ENCODE measurements around the gene SAPCD2. TPM values are rescaled to one million over a fixed set of nuclear protein-coding genes. Genes with fewer than 3 reads are reported as not detected.

Gene SAPCD2
- total and polyA plus RNA-seq, 2 of the 8 experiments (the other 6 are each of a cell fraction or from before 2014, with no cell fraction given) = 12.7 to 32.1 TPM

GRCh38 chr9:137038916-137039315 lies 31.4 kb downstream of the SAPCD2 start:
- Histone ChIP-seq H2BK15ac (ENCODE audit: low read length) (no peak overlapping the region), H3K23ac (ENCODE audit: insufficient read length) (no peak overlapping the region), H3K23me2 (ENCODE audit: low read depth, low read length) (no peaks in the 10 kb centered on the region), H3K14ac (ENCODE audit: insufficient read length) (no peak overlapping the region), H3K27me3 (replicated peaks in 1 of 4; ENCODE audit: control insufficient read depth in 3 of 4, extremely low read depth in 1 of 4, insufficient read depth in 3 of 4, low read length in 3 of 4) (no peaks in the 10 kb centered on the region; a peak in 3 of 7 replicates), H2BK12ac (ENCODE audit: low read depth, low read length) (no peak overlapping the region), H3K4me2 (ENCODE audit: insufficient read depth in 1 of 2, low read depth in 2 of 2, low read length in 2 of 2) (no peak overlapping the region), H3K79me1 (ENCODE audit: low read depth, low read length) (peaks cover under 1% of the 10 kb centered on the region), H3K4ac (replicated peaks; ENCODE audit: insufficient read length, low read depth, low read length) (no peak overlapping the region), H3K27ac (ENCODE audit: low read depth, low read length) (no peak overlapping the region), H2AFZ (ENCODE audit: low read length) (no peak overlapping the region), H3K56ac (replicated peaks; ENCODE audit: insufficient read length, low read depth, low read length) (no peak overlapping the region), H3K4me1 (replicated peaks in 1 of 4; ENCODE audit: control insufficient read depth in 3 of 4, insufficient read depth in 4 of 4, low read length in 3 of 4) (peaks cover 0 to 2% (median 0%) of the 10 kb centered on the region in 4 experiments; a peak in 4 of 7 replicates), H4K91ac (replicated peaks; ENCODE audit: insufficient read length, low read length) (no peak overlapping the region), H2BK5ac (ENCODE audit: low read depth, low read length) (no peak overlapping the region), H3K18ac (ENCODE audit: extremely low read depth, low read length) (no peak overlapping the region), H2BK20ac (ENCODE audit: low read length) (no peak overlapping the region), H3K4me3 (ENCODE audit: extremely low read depth in 1 of 4, insufficient read depth in 2 of 4, low read depth in 3 of 4, low read length in 4 of 4) (no peak overlapping the region), H3K9ac (replicated peaks in 1 of 4; ENCODE audit: extremely low read depth in 1 of 4, low read depth in 3 of 4, low read length in 3 of 4) (no peak overlapping the region), H3K36me3 (ENCODE audit: control insufficient read depth in 2 of 4, insufficient read depth in 4 of 4, low read length in 3 of 4) (peaks cover 0 to 3% (median 0%) of the 10 kb centered on the region in 4 experiments; a peak in 1 of 8 replicates), H3K79me2 (ENCODE audit: control insufficient read depth in 1 of 2, insufficient read depth in 2 of 2, low read length in 2 of 2) (peaks cover 0 to 3% of the 10 kb centered on the region in 2 experiments; a peak in 1 of 4 replicates), H4K20me1 (replicated peaks in 1 of 2; ENCODE audit: control insufficient read depth in 1 of 2, insufficient read depth in 2 of 2, low read length in 2 of 2) (peaks cover 2 to 9% of the 10 kb centered on the region in 2 experiments), H4K5ac (ENCODE audit: insufficient read length, low read depth, low read length) (no peak overlapping the region), H2AK5ac (ENCODE audit: low read depth, low read length) (no peak overlapping the region), H2BK120ac (replicated peaks; ENCODE audit: low read depth, low read length) (no peak overlapping the region), H3K9me3 (ENCODE audit: insufficient read depth in 2 of 2, low read depth in 1 of 2, low read length in 1 of 2) (no peaks in the 10 kb centered on the region), H4K8ac (ENCODE audit: extremely low read depth, insufficient read depth, low read length) (no peak overlapping the region)
- CTCF ChIA-PET (ENCODE audit: partially characterized antibody) = interaction anchor here (0.6 to 2.1 kb wide), 9 partner anchors 10 to 110 kb away, joined by 3 to 14 read pairs (median 3); partner anchors contain the start of gene ABCA2
- POLR2A ChIA-PET (ENCODE audit: partially characterized antibody) = no interaction called here
- DNase-seq (ENCODE audit: low read depth in 1 of 2, low spot score in 2 of 2) = no peak
- FAIRE-seq = no peak
- 83% methylated on average over 9 of the region's 9 CpGs; no CpG with 5 or more reads in 1 of the 2 experiments for WGBS, 2 experiments (ENCODE audit: extremely low coverage in 1 of 2, insufficient coverage in 1 of 2, insufficient read length in 1 of 2, insufficient replicate concordance in 2 of 2, low coverage in 1 of 2, low lambda C conversion rate in 2 of 2, missing lambda C conversion rate in 1 of 2)
- TF ChIP-seq KDM5A (IDR thresholded peaks at IDR 0.05; ENCODE audit: low read length) (no peak), SP2 (IDR thresholded peaks at IDR 0.05; ENCODE audit: low read length) (no peak), SP4 (IDR thresholded peaks at IDR 0.05; ENCODE audit: low read length) (no peak), POU5F1 (IDR thresholded peaks at IDR 0.05; ENCODE audit: low read depth, low read length) (no peak), HDAC2 (IDR thresholded peaks at IDR 0.05; ENCODE audit: borderline replicate concordance in 1 of 2, low read depth in 2 of 2, low read length in 2 of 2) (no peak), SIN3A (conservative IDR thresholded peaks at IDR 0.05 in 1 of 2, IDR thresholded peaks at IDR 0.05 in 1 of 2; ENCODE audit: low read depth in 1 of 2, low read length in 2 of 2) (no peak), TAF1 (IDR thresholded peaks at IDR 0.05; ENCODE audit: low read depth, low read length) (no peak), GTF2F1 (IDR thresholded peaks at IDR 0.05; ENCODE audit: borderline replicate concordance, low read depth, low read length) (no peak), RFX5 (IDR thresholded peaks at IDR 0.05; ENCODE audit: borderline replicate concordance, low read depth, low read length) (no peak), EZH2 (IDR thresholded peaks at IDR 0.05; ENCODE audit: low read depth, low read length, severe bottlenecking) (no peak), HDAC6 (IDR thresholded peaks at IDR 0.05; ENCODE audit: low read depth, low read length) (no peak), CBX5 (IDR thresholded peaks at IDR 0.05; ENCODE audit: low read depth, low read length) (no peak), TEAD4 (IDR thresholded peaks at IDR 0.05; ENCODE audit: low read depth, low read length) (no peak), RBBP5 (IDR thresholded peaks at IDR 0.05; ENCODE audit: borderline replicate concordance, low read depth, low read length) (no peak), SIX5 (IDR thresholded peaks at IDR 0.05; ENCODE audit: low read depth, low read length) (no peak)
